ENCODE results near the gene EXOC3L2. TPM values are rescaled to one million over a fixed set of nuclear protein-coding genes. Genes with fewer than 3 reads are reported as not detected.

EXOC3L2 gene
- total RNA-seq, 1 donor = not detected

DNA sequence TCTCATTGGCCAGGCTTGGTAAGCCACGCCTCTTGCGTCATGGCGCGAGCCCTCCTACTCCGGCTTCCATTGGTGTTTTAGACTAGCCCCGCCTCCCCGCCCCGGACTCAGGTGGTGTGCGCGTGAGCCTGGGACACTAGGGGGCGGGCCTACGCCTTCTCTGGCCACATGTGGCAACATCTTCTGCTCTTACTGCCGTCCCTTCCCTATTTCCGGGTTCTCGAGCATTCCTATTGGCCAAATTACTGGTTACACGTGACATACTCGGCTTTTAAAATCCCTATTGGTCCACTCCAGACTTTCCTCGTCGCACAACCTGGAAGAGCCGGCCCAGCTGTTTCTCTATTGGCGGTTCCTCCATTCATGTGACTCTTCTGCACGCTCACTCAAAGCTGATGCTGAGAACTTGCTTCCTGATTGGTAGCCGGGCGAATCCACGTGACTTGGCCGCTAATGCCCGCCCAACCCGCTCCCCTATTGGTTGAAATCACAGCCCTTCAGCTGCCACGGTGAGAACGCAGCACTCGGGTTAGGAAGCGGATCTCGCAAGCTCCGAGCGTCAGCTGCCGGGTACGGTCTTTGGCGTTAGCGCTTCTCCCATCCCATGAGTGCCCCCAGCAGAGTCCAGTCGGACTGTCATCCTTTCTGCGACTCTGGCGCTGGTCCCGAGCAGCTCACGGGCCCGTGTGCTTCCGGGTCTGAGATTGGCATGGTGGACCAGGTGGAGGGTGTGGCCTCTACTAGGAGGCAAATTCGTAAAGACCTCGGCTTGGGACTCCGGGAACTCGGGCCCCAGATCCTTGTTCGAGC, 66.7 kb downstream of the EXOC3L2 start, which contains the start of gene BLOC1S3:
Gene BLOC1S3, plus strand, starts transcription at position 523 of the 810 bp plus-strand sequence. CDS start 513 bp downstream, outside the sequence.
- peak within 1 kb of the TSS; percentile 96 for H3K4me3 ChIP-seq (ENCODE audit: low read depth, low read length)
- TF ChIP-seq, protein P1, sequence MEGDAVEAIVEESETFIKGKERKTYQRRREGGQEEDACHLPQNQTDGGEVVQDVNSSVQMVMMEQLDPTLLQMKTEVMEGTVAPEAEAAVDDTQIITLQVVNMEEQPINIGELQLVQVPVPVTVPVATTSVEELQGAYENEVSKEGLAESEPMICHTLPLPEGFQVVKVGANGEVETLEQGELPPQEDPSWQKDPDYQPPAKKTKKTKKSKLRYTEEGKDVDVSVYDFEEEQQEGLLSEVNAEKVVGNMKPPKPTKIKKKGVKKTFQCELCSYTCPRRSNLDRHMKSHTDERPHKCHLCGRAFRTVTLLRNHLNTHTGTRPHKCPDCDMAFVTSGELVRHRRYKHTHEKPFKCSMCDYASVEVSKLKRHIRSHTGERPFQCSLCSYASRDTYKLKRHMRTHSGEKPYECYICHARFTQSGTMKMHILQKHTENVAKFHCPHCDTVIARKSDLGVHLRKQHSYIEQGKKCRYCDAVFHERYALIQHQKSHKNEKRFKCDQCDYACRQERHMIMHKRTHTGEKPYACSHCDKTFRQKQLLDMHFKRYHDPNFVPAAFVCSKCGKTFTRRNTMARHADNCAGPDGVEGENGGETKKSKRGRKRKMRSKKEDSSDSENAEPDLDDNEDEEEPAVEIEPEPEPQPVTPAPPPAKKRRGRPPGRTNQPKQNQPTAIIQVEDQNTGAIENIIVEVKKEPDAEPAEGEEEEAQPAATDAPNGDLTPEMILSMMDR (IDR thresholded peaks at IDR 0.05; ENCODE audit: insufficient read depth, low read depth, low read length) = peak; percentile 35
- peak; percentile 100 for DNase-seq (ENCODE audit: low read depth)

DNA sequence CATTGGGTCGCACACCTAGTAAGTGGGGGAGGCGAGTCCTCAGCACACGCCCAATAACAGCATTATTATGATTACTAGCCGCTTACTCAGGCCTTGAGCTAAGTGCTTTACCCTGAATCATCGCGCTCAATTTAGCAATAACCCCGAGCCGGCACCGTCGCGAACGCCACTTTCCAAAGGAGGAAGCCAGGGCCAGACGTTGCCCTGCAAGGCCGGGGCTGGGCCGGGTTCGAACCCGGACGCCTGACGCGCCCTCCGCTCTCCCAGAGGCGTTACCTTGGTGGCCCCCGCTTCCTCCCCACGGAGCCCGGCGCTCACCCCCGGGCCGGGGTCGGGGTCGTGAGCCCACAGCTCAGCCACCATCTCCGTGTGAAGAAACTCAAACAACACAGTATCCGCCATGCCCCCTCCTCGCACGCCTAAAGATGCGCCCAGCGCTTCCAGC, 67.4 kb downstream of the EXOC3L2 start, which contains the start of gene TRAPPC6A:
Gene TRAPPC6A, minus strand, starts transcription at position 421 of the 445 bp plus-strand sequence. Its CDS starts 19 bp downstream, at position 402.
- peak within 1 kb of the TSS; percentile 96 for H3K4me3 ChIP-seq (ENCODE audit: low read depth, low read length)
- peak; percentile 69 for DNase-seq (ENCODE audit: low read depth)
- TF ChIP-seq, protein P1 (IDR thresholded peaks at IDR 0.05; ENCODE audit: insufficient read depth, low read depth, low read length) = no peak

DNA sequence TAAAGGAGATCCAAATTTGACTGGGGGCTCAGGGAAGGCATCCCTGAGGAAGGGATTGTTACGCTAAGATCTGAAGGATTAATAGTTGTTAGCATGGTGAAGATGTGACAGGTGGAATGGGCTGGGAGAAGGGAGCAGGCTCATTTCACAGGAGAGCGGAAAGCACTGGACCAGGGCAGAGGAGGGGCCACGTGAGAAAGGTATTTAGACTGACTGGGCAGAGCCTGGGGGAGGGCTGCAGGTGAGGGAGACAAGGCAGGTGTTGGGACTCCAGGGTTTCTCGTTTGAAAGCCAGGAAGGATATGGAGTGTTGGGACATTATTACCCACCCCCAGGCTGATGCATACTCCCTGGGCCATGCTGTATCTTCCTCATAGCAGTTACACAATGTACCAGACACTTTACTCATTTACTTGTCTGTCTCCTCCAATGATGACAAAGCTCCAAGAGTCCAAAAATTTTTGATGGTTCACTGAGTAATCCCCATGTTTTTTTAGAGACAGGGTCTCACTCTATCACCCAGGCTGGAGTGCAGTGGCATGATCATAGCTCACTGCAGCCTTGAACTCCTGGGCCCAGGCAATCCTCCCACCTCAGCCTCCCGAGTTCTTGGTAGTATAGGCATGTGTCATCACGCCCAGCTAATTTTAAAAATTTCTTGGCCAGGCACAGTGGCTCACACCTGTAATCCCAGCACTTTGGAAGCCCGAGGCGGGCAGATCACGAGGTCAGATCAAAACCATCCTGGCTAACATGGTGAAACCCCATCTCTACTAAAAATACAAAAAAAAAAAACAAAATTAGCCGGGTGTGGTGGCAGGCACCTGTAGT, 69.5 kb downstream of the EXOC3L2 start:
- no peak overlapping the region for H3K4me3 ChIP-seq (ENCODE audit: low read depth, low read length)
- DNase-seq (ENCODE audit: low read depth) = no peak
- TF ChIP-seq, protein P1 (IDR thresholded peaks at IDR 0.05; ENCODE audit: insufficient read depth, low read depth, low read length) = no peak

DNA sequence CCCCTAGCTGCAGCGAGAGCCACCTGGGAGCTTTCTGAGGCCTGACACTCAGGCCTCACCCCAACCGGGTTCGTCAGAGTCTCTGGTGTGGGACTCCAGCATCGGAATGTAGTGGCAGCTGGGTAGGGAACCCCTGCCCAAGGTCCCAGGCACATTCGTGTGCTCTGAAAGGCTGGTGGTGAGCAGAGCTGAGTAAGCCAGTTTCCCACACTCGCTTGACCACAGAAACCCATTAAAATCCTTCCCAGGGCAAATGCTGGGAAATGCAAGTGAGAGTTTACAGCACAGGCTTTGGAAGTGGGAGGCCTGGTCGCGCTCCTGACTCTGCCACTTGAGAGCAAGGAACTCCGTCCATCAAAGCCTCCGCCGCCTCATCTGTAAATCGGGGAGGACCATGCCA, 71.4 kb downstream of the EXOC3L2 start:
- TF ChIP-seq, protein P1 (IDR thresholded peaks at IDR 0.05; ENCODE audit: insufficient read depth, low read depth, low read length) = no peak
- DNase-seq (ENCODE audit: low read depth) = peak; percentile 97
- H3K4me3 ChIP-seq (ENCODE audit: low read depth, low read length) = no peak overlapping the region

DNA sequence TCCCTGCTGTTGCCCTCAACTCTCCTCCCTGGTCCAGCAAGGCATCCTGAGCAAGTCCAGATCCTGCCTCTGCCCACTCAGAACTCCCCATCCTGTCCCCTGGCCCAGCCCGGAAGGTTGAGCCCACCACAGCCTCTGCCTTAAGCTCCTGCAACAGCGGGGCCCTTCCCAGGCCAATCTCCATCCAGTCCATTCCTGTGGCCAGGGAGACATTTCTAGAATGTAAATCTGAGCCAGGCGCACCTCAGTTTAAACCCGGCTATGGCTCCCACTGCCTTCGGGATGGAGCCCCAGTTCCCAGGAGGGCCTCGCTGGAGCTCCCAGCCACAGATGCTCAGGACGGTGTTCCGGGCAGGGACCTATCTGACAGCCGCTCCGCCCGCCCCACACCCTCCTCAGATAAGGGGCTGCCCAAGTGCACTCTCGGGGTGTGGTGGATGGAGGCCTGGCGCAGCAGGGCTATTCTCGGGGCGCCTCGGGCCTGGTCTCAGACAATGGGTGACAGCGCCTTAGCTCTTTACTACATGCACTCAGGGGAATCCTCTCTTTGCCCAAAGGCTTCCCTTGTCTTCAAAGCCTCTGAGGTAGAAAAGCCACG, 72.5 kb downstream of the EXOC3L2 start:
- TF ChIP-seq, protein P1 (IDR thresholded peaks at IDR 0.05; ENCODE audit: insufficient read depth, low read depth, low read length) = no peak
- H3K4me3 ChIP-seq (ENCODE audit: low read depth, low read length) = no peak overlapping the region
- peak; percentile 56 for DNase-seq (ENCODE audit: low read depth)

DNA sequence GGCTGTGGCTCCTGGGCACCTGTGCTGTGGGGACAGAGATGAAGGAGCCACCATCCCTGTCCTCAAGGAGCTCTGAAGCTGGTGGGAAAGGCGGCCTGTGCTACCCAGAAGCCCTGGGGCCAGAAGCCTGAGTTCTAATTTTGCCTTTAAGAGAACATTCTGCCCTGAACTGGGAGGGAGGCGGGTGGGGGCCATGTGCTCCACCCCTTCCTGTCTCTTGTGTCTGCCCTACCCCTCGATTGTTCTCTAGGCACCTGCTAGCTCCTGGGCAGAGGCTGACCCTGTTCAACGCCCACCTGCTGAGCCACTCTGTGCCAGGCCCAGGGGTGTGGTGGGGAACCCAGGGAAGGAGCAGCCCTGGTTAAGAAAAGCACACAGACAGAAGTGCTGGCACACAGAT, 73.0 kb downstream of the EXOC3L2 start:
- TF ChIP-seq, protein P1 (IDR thresholded peaks at IDR 0.05; ENCODE audit: insufficient read depth, low read depth, low read length) = no peak
- DNase-seq (ENCODE audit: low read depth) = no peak
- H3K4me3 ChIP-seq (ENCODE audit: low read depth, low read length) = no peak overlapping the region
